OCI-LY1 (cell line): ENCODE results near the gene MRPL33.

Experiments
- H2AFZ ChIP-seq: fragments of 200-600 bp; sonication (generic), shearing (Covaris generic); 2 replicates; pipeline ENCODE4 v1.6.0; 2014; ENCODE audit warnings: antibody characterized with exemption, mild to moderate bottlenecking, low read length
- H3F3A ChIP-seq: fragments of 200-600 bp; sonication (generic), shearing (Covaris generic); 2 replicates; pipeline ENCODE4 v1.6.0; 2014; ENCODE audit warnings: mild to moderate bottlenecking, antibody characterized with exemption, low read length, moderate library complexity; ENCODE audit not compliant: insufficient read depth
- H3K27ac ChIP-seq: fragments of 200-600 bp; sonication (generic); 2 replicates; pipeline ENCODE4 v1.5.1; 2014; ENCODE audit warnings: low read length, mixed run types, mild to moderate bottlenecking, low read depth; ENCODE audit not compliant: poor library complexity, severe bottlenecking
- H3K27me3 ChIP-seq: fragments of 200-600 bp; sonication (generic); 2 replicates; pipeline ENCODE4 v1.6.0; 2014; ENCODE audit warnings: antibody characterized with exemption, mild to moderate bottlenecking, low read length, moderate library complexity; ENCODE audit not compliant: insufficient read depth
- H3K36me3 ChIP-seq: fragments of 200-600 bp; sonication (generic); 2 replicates; pipeline ENCODE4 v1.6.1; 2014; ENCODE audit warnings: mild to moderate bottlenecking, antibody characterized with exemption, low read length, moderate library complexity, mixed read lengths; ENCODE audit not compliant: insufficient read depth
- H3K4me1 ChIP-seq: fragments of 200-600 bp; sonication (generic); 2 replicates; pipeline ENCODE4 v1.5.1; 2014; ENCODE audit warnings: mild to moderate bottlenecking, low read length, moderate library complexity; ENCODE audit not compliant: insufficient read depth, severe bottlenecking
- H3K4me2 ChIP-seq: fragments of 200-600 bp; sonication (generic), shearing (Covaris generic); 2 replicates; pipeline ENCODE4 v1.6.1; 2014; ENCODE audit warnings: low read length
- H3K4me3 ChIP-seq: fragments of 200-600 bp; sonication (generic); 2 replicates; pipeline ENCODE4 v1.5.1; 2014; ENCODE audit warnings: low read length, low read depth, mild to moderate bottlenecking, mixed read lengths; ENCODE audit not compliant: poor library complexity, severe bottlenecking
- H3K79me2 ChIP-seq: fragments of 200-600 bp; shearing (Covaris generic); 2 replicates; pipeline ENCODE4 v1.6.1; 2016; ENCODE audit warnings: mixed run types, low read length, mixed read lengths; ENCODE audit not compliant: insufficient read depth
- H3K9ac ChIP-seq: fragments of 200-600 bp; sonication (generic), shearing (Covaris generic); 2 replicates; pipeline ENCODE4 v1.6.1; 2014; ENCODE audit warnings: mild to moderate bottlenecking, low read length, mixed read lengths
- H3K9me2 ChIP-seq: fragments of 200-600 bp; sonication (generic), shearing (Covaris generic); 2 replicates; pipeline ENCODE4 v1.6.1; 2014; ENCODE audit warnings: low read depth, mild to moderate bottlenecking, low read length, mixed read lengths
- H3K9me3 ChIP-seq: fragments of 200-600 bp; shearing (Covaris generic); 2 replicates; pipeline ENCODE4 v1.6.1; 2014; ENCODE audit warnings: low read length, mixed read lengths
- H4K20me1 ChIP-seq: fragments of 200-600 bp; sonication (generic), shearing (Covaris generic); 2 replicates; pipeline ENCODE4 v1.6.0; 2016; ENCODE audit warnings: mild to moderate bottlenecking, low read length; ENCODE audit not compliant: insufficient read depth
- CTCF ChIP-seq: fragments of 200-600 bp; sonication (generic), shearing (Covaris generic); IDR thresholded peaks from 2 replicates; pipeline ENCODE4 v1.5.1; 2017; ENCODE audit warnings: mild to moderate bottlenecking, antibody characterized with exemption, low read length, moderate library complexity, mixed read lengths
- EZH2 ChIP-seq: fragments of 200-600 bp; sonication (generic), shearing (Covaris generic); IDR thresholded peaks from 2 replicates; pipeline ENCODE4 v1.8.0; 2017; ENCODE audit warnings: borderline replicate concordance, mixed run types, mild to moderate bottlenecking, antibody characterized with exemption, low read length, moderate library complexity, mixed read lengths

The MRPL33 gene

GRCh38 chr2:27737676-27738348 lies 33.7 kb upstream of the MRPL33 start:
- Histone ChIP-seq H3K4me2 (no peak overlapping the region), H3K79me2 (no peaks in the 10 kb centered on the region), H3K36me3 (no peaks in the 10 kb centered on the region), H3K27me3 (no peaks in the 10 kb centered on the region), H3K27ac (no peak overlapping the region), H4K20me1 (no peaks in the 10 kb centered on the region), H3K9ac (no peak overlapping the region), H3K9me3 (no peaks in the 10 kb centered on the region), H3F3A (no peaks in the 10 kb centered on the region), H3K4me3 (no peak overlapping the region), H3K4me1 (no peaks in the 10 kb centered on the region), H2AFZ (no peak overlapping the region), H3K9me2 (no peaks in the 10 kb centered on the region)
- TF ChIP-seq EZH2 (no peak), CTCF (no peak)

DNA sequence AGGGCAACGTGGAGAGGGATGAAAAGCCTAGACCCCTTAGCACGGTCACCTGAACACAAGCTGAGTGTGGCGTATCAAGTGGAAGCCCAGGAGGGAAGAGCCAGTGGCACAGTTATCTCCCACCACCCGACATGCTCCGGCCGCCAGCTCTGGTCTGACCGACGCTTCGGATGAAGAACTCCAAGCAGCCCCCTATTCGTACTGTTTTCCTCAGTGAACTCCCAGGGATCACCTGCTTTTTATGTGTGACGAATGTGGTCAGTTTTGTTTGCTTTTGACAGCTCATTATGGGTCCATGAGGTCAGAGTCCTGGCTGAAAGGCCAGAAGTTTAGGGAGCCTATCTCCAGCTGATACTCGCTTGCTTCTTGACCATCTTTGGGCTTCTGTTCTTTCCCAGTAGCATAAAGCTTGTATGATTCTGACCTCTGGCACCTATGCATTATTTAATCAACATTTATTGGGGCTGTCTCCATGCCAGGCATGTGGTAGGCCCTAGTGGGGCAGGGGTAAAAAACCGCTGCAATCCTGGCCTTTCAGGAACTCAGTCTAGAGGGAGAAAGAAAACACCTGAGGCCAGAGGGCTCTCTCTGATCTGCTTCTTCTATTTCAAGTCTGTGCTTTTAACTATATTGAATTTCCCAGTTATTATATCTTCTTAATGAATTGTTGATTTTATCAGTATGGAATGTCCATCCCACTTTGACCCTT lies 33.0 kb upstream of the MRPL33 start:
- Histone ChIP-seq H3K27me3 (no peaks in the 10 kb centered on the region), H3K9me2 (no peaks in the 10 kb centered on the region), H3K27ac (no peak overlapping the region), H3K4me2 (no peak overlapping the region), H2AFZ (no peak overlapping the region), H3K9ac (no peak overlapping the region), H3K79me2 (no peaks in the 10 kb centered on the region), H3K4me1 (no peaks in the 10 kb centered on the region), H3K4me3 (no peak overlapping the region), H4K20me1 (no peaks in the 10 kb centered on the region), H3F3A (no peaks in the 10 kb centered on the region), H3K36me3 (no peaks in the 10 kb centered on the region), H3K9me3 (no peaks in the 10 kb centered on the region)
- TF ChIP-seq EZH2 = no peak
- TF ChIP-seq CTCF = no peak

DNA sequence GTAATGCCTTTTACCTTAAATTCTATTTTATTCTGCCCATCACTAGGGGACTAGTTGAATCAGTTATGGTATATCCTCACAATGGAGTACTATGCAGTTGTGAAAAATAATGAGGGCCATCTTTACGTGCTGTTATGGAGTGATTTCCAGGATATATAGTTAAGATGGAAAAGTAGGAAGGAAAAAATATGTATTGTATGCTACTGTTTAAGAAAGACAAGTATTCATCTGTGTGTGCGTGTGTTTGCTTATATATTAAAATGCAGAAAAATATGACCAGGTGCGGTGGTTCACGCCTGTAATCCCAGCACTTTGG lies 32.5 kb upstream of the MRPL33 start:
- H3K4me1 ChIP-seq = no peaks in the 10 kb centered on the region
- H3K27ac ChIP-seq = no peak overlapping the region
- H3K27me3 ChIP-seq = no peaks in the 10 kb centered on the region
- TF ChIP-seq CTCF (no peak), EZH2 (no peak)
- H2AFZ ChIP-seq = no peak overlapping the region
- H3K9me3 ChIP-seq = no peaks in the 10 kb centered on the region
- H3K9me2 ChIP-seq = no peaks in the 10 kb centered on the region
- no peaks in the 10 kb centered on the region for H3K36me3 ChIP-seq
- no peaks in the 10 kb centered on the region for H4K20me1 ChIP-seq
- no peaks in the 10 kb centered on the region for H3K79me2 ChIP-seq
- no peak overlapping the region for H3K4me2 ChIP-seq
- no peaks in the 10 kb centered on the region for H3F3A ChIP-seq
- no peak overlapping the region for H3K4me3 ChIP-seq
- no peak overlapping the region for H3K9ac ChIP-seq
